HG03354 (cell line): ENCODE measurements around the gene PSMD2.

ENCODE experiments used
- ATAC-seq: cut with Tn5 transposase; IDR thresholded peaks from one replicate; pipeline ENCODE4 v1.9.1; 2021; ENCODE audit warnings: mild to moderate bottlenecking; ENCODE audit not compliant: unreplicated experiment, poor library complexity, severe bottlenecking

Gene PSMD2

GRCh38 chr3:184314700-184315542, 15.9 kb downstream of the PSMD2 start:
- peak; percentile 50 for ATAC-seq

DNA sequence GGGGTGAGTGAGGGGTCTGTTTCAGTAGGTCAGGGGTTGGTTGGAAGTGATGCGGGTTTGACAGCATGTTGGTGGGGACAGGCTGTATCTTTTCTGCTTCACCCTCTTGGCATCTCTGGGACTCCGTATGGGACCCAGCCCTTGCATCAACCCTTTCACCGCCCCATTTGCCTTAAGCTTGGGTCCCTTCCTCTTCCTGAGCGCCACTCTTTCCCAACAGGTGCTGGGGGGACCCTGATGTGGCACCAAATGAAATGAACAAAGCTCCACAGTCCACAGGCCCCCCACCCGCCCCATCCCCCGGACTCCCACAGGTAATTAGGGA, 16.5 kb downstream of the PSMD2 start:
- peak; percentile 7 for ATAC-seq

- no peak for ATAC-seq
These were observed 17.0 kb downstream of the PSMD2 start for GRCh38 chr3:184315871-184316661.

- no peak for ATAC-seq
These were observed 17.8 kb downstream of the PSMD2 start for GRCh38 chr3:184316792-184317191.

- no peak for ATAC-seq
These were observed 18.2 kb downstream of the PSMD2 start for GRCh38 chr3:184317201-184317600.

DNA sequence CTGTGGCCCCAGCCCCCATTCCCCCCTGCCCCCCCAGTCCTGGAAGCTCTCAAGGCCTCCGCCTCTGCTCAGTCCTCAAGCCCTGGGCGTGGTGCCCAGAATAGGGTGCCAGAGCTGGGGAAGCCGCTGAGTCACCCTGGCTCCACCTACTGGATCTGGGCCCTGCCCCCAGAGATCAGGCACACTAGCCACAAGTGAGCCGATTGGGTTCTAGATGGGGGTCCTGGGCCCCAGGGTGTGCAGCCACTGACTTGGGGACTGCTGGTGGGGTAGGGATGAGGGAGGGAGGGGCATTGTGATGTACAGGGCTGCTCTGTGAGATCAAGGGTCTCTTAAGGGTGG, 21.0 kb downstream of the PSMD2 start:
- no peak for ATAC-seq

DNA sequence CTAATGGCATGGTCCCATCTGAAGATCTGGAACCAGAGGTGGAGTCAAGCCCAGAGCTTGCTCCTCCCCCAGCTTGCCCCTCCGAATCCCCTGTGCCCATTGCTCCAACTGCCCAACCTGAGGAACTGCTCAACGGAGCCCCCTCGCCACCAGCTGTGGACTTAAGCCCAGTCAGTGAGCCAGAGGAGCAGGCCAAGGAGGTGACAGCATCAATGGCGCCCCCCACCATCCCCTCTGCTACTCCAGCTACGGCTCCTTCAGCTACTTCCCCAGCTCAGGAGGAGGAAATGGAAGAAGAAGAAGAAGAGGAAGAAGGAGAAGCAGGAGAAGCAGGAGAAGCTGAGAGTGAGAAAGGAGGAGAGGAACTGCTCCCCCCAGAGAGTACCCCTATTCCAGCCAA, 22.6 kb downstream of the PSMD2 start:
- no peak for ATAC-seq

GRCh38 chr3:184322731-184323487, 23.9 kb downstream of the PSMD2 start:
- no peak for ATAC-seq

- ATAC-seq: no peak
These were observed 24.7 kb downstream of the PSMD2 start for GRCh38 chr3:184323696-184324095.

DNA sequence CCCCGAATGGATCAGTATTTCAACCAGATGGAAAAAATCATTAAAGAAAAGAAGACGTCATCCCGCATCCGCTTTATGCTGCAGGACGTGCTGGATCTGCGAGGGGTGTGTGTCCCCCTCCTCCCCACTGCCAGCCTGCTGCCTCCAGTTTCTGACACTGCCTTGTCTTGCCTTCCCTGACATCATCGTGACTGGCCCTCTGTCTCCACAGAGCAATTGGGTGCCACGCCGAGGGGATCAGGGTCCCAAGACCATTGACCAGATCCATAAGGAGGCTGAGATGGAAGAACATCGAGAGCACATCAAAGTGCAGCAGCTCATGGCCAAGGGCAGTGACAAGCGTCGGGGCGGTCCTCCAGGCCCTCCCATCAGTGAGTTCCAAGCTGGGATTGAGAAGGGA, 26.2 kb downstream of the PSMD2 start:
- no peak for ATAC-seq

DNA sequence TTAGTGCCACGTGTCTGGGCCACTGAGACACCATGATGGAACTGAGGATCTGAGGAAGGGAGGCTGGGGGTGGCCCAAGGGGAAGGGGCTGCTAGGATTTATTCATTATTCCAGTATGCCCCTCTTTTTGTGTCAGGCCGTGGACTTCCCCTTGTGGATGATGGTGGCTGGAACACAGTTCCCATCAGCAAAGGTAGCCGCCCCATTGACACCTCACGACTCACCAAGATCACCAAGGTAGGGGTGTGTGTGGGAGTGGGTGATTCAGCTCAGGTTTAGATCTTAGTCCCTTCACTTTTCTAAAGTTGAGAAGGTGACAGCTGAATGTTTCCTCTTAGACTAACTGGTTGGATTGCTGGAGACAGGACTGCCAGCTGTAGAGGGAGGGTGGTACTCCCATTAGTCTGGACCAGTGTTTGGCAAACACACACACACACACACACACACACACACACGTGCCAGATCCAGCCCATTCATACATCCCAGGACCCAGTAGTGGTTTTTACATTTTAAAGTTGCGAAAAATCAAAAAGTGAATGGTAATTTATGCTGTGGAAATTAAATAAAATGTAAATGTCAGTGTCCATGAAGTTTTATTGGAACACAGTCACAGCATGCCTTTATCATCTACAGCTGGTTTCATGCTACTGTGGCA, 26.8 kb downstream of the PSMD2 start:
- no peak for ATAC-seq

DNA sequence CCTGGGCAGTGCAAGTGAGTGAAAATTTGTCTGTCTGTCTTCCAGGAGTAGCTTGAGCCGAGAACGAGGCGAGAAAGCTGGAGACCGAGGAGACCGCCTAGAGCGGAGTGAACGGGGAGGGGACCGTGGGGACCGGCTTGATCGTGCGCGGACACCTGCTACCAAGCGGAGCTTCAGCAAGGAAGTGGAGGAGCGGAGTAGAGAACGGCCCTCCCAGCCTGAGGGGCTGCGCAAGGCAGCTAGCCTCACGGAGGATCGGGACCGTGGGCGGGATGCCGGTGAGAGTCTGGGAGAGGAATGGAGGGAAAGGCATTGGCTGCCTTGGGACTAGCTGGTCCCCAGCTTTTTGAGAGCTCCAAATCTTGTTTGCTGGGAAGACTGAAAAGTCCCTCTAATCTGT, 28.1 kb downstream of the PSMD2 start:
- no peak for ATAC-seq

DNA sequence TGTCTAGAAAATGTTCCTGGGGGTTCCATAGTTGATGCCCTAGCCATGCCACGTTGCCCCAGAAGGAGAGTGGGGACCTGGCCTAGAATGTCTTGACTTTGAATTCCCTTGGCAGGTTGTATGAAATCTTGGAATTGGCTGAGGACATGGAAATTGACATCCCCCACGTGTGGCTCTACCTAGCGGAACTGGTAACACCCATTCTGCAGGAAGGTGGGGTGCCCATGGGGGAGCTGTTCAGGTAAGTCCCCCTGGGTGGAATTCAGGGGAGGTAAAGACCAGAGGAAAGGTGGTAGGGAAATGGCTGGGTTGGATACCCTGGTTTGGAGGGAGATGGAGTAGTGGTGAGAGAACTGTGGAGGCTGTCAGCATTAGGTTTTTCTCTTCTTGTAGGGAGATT, 29.5 kb downstream of the PSMD2 start:
- ATAC-seq: no peak

GRCh38 chr3:184332370-184333090, 33.5 kb downstream of the PSMD2 start:
- no peak for ATAC-seq

DNA sequence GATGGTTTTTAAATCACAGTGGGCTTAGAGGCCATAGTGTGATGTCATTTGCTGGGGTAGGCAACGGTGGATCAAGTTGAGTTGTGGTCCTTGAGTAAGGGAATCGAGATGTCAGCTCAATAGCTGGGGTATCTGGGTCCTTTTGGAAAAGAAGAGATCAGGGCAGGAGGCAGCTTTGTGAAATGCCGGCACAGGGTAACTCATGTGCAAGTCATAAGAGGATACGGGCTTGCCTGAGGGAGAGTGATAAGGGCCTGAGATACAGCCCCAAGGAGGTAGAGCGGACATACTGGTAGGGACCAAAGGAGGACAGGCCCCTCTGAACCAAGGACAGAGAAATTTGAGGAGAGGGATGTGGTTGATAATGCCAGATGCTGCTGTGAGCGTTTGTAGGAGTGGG, 34.1 kb downstream of the PSMD2 start:
- ATAC-seq: no peak

DNA sequence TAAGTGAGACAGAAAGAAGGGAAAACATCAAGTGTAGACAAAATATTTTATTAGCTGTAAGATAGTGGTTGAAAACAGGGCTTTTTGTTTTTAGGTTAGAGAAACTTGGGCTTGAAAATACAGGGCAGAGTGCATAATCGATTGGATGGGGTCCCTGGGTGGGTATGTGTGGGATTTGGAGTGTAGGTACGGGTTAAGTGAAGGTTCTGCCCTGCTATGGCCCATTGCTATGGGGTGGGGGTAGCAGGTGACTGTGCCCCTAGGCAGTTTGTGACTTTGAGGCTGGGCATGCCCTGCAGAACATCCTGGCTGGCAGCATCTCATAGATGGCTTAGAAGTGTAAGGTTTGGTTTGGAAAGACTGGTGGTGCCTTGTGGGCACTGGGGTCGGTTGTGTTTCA, 34.7 kb downstream of the PSMD2 start:
- no peak for ATAC-seq

DNA sequence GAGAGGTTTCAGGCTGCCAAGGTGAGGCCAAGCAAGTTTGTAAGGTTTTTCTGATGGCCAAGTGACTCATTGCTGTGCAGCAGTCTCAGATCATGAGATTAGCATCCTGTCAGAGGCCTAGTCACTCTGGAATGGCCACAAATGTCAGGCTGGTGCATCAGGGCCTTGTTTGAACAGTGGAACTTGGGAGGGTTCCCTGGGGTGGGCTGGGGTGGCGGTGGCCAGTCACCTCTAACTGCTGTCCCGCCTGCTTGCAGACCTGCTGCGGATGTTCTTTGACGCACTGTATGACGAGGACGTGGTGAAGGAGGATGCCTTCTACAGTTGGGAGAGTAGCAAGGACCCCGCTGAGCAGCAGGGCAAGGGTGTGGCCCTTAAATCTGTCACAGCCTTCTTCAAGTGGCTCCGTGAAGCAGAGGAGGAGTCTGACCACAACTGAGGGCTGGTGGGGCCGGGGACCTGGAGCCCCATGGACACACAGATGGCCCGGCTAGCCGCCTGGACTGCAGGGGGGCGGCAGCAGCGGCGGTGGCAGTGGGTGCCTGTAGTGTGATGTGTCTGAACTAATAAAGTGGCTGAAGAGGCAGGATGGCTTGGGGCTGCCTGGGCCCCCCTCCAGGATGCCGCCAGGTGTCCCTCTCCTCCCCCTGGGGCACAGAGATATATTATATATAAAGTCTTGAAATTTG, 35.6 kb downstream of the PSMD2 start:
- ATAC-seq: no peak

- ATAC-seq: peak; percentile 6
These were observed 36.2 kb downstream of the PSMD2 start for GRCh38 chr3:184335291-184335660.
